Measurements from ENCODE around the gene PRPF19. TPM values are rescaled to one million over a fixed set of nuclear protein-coding genes. Genes with fewer than 3 reads are reported as not detected.

Gene PRPF19
- total RNA-seq, 1 experiment from 2014 or later = 116 TPM

- TF ChIP-seq PRDM15 (CRISPR knock-in tag; IDR thresholded peaks at IDR 0.05) = no peak
- no peak for TF ChIP-seq TEAD1 (CRISPR knock-in tag; IDR thresholded peaks at IDR 0.05)
- TF ChIP-seq HMGXB4 (CRISPR knock-in tag; IDR thresholded peaks at IDR 0.05) = no peak
- no peak for TF ChIP-seq JAZF1 (CRISPR knock-in tag; IDR thresholded peaks at IDR 0.05)
- TF ChIP-seq SMAD4 (CRISPR knock-in tag; IDR thresholded peaks at IDR 0.05) = no peak
- TF ChIP-seq SMAD3 (CRISPR knock-in tag; IDR thresholded peaks at IDR 0.05; ENCODE audit: borderline replicate concordance) = no peak
- TF ChIP-seq ZNF425 (CRISPR knock-in tag; conservative IDR thresholded peaks at IDR 0.05) = no peak
- no peak for TF ChIP-seq MAX (CRISPR knock-in tag; IDR thresholded peaks at IDR 0.05)
- no peak for TF ChIP-seq ATF6 (CRISPR knock-in tag; IDR thresholded peaks at IDR 0.05)
- no peak for TF ChIP-seq TEAD4 (CRISPR knock-in tag; IDR thresholded peaks at IDR 0.05)
- no peak for TF ChIP-seq CREM (CRISPR knock-in tag; IDR thresholded peaks at IDR 0.05)
- no peak for TF ChIP-seq E2F1 (CRISPR knock-in tag; IDR thresholded peaks at IDR 0.05)
- TF ChIP-seq CDX4 (CRISPR knock-in tag; IDR thresholded peaks at IDR 0.05; ENCODE audit: borderline replicate concordance) = no peak
Observed at GRCh38 chr11:60858236-60858635, 48.1 kb downstream of the PRPF19 start (continued).
